ENCODE results near the gene CDCA5.

Gene CDCA5, protein sequence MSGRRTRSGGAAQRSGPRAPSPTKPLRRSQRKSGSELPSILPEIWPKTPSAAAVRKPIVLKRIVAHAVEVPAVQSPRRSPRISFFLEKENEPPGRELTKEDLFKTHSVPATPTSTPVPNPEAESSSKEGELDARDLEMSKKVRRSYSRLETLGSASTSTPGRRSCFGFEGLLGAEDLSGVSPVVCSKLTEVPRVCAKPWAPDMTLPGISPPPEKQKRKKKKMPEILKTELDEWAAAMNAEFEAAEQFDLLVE

DNA sequence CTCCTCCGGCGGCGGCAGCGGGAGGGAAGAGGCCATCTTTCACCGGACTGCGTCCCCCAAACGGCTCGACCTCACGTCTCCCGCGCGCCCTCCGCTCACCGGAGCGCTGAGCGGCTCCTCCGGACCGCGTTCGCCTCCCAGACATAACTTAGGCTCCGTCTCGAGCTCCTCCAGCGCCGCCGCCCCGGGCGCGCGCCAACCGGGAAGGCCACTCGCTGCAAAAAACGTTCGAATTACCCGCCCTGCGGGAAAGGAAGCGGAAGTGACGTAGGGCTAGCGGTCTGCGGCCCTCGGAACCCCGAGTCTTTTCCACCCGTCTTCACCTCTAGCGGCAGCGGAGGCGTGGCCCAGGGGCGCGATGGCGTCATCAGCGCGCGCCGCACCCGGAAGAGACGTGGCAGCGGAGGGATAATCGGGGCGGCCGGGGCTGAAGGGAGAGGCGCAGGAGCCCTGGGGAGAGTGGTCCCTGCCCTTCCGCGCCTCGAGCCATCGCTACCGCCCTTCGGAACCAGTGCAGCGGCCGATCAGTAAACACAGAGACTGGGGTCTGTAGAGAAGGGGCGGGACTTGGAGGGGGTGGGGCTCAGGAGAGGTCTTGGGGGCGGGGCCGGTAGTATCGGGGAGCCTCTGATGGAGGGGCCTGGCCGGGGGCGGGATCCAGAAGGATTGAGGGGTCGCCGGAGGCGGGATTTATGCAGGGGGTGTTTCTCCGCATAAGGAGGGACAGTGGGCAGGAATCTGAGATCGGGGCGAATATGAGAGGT, at the start of gene CDCA5, which contains the start of gene ZFPL1:
CDCA5 (minus strand) TSS at position 207 of the 764 bp plus-strand sequence; CDS start at position 145, 62 bp downstream.
ZFPL1 (plus strand) TSS at position 389 of the 764 bp plus-strand sequence. CDS start 477 bp downstream, outside the sequence.
- peak; percentile 97 for DNase-seq (ENCODE audit: low read depth)
- H3K4me3 ChIP-seq (replicated peaks; ENCODE audit: low read depth, low read length): peak within 1 kb of the TSS; percentile 92

DNA sequence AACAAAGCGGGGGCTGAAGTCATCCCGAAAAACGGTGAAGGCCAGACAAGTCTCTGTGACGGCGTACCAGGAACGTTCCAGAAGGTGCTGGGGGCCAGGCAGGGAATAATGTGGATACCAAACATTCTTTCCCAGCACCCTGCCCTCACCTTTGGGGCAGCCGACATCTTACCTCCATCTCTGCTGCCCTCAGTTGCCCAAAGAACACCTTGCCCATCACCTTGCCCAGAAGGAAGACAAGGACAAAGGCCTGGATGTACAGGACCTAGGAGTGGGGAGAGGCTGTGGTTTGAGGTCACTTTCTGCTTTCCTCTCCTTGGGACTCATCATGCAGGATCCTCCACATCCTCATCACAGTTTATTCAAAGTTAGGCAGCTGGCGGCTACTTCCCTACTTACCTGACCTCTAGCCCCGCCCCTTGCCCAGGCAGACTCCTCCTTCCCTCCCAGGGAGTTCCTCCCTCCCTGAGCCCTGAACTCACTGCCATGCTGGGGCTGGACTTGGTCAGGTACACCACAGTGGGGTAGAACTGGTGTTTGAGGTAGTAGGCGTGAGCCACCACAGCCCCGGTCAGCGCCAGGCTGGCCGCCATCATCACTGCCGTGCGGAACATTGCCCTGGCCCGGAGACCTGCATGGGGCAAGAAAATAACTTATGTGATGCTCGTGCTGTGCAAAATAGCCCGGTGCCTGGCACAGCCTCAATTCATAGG, 49.3 kb upstream of the CDCA5 start:
- TF ChIP-seq, protein P1, sequence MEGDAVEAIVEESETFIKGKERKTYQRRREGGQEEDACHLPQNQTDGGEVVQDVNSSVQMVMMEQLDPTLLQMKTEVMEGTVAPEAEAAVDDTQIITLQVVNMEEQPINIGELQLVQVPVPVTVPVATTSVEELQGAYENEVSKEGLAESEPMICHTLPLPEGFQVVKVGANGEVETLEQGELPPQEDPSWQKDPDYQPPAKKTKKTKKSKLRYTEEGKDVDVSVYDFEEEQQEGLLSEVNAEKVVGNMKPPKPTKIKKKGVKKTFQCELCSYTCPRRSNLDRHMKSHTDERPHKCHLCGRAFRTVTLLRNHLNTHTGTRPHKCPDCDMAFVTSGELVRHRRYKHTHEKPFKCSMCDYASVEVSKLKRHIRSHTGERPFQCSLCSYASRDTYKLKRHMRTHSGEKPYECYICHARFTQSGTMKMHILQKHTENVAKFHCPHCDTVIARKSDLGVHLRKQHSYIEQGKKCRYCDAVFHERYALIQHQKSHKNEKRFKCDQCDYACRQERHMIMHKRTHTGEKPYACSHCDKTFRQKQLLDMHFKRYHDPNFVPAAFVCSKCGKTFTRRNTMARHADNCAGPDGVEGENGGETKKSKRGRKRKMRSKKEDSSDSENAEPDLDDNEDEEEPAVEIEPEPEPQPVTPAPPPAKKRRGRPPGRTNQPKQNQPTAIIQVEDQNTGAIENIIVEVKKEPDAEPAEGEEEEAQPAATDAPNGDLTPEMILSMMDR (IDR thresholded peaks at IDR 0.05; ENCODE audit: low read length, missing control alignments): no peak
- no peak for DNase-seq (ENCODE audit: low read depth)
- H3K4me3 ChIP-seq (replicated peaks; ENCODE audit: low read depth, low read length): peak overlapping the region; percentile 94

More for the DNA sequence above, at the start of gene CDCA5, which contains the start of gene ZFPL1:
- TF ChIP-seq, protein P1 (IDR thresholded peaks at IDR 0.05; ENCODE audit: low read length, missing control alignments): no peak

DNA sequence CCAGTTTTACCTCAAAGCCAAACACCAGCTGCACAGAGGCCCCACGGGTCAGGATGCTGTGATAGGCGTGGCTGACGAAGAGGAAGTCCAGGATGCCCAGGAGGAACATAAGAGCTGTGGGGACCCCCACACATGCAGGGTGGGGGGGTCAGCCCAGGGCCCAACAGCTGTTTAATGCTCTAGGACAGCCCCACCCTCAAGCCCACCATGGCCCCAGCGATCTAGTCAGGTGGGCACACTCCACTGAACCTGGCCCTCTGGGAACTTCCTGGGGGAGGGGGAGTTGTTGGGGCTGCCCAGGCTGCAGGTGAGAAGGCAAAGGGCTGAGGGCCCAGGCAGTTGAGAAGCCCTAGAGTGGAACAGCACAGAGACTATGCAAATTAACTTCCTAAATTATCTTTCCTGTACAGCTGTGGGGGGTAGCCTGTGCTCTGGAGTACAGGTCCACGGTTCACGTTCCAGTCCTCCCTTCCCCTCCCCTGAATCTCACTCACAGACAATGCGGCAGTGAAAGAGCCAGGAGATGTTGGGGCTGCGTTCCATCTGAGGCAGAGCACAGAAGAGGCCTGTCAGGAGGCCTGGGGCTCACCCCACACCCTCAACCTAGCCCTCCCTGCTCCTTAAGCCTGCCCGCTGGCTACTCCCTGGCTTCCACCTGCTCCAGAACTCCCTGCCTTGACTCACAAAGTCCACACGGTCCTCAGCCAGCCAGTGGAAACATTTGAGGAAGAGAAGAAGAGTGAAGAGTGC, 48.6 kb upstream of the CDCA5 start:
- H3K4me3 ChIP-seq (replicated peaks; ENCODE audit: low read depth, low read length): peak overlapping the region; percentile 94
- TF ChIP-seq, protein P1 (IDR thresholded peaks at IDR 0.05; ENCODE audit: low read length, missing control alignments): no peak
- DNase-seq (ENCODE audit: low read depth): no peak

DNA sequence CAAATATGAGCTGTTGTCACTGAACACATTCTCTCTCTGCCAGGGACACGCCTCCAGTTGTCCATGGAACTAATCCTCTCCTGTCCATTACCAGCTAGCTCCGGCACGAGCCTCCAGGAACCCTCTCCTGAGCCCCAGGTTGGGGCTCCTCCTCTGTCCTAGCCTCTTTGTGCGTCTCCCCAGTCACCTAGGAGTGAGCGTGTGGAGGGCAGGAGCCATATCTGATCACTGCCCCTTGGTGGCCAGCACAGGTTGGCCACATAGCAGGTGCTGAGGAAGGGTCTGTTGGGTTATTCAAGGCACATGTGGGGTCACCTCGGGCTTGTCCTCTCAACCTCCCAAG, 48.0 kb upstream of the CDCA5 start:
- H3K4me3 ChIP-seq (replicated peaks; ENCODE audit: low read depth, low read length): no peak overlapping the region
- DNase-seq (ENCODE audit: low read depth): no peak
- TF ChIP-seq, protein P1 (IDR thresholded peaks at IDR 0.05; ENCODE audit: low read length, missing control alignments): no peak

DNA sequence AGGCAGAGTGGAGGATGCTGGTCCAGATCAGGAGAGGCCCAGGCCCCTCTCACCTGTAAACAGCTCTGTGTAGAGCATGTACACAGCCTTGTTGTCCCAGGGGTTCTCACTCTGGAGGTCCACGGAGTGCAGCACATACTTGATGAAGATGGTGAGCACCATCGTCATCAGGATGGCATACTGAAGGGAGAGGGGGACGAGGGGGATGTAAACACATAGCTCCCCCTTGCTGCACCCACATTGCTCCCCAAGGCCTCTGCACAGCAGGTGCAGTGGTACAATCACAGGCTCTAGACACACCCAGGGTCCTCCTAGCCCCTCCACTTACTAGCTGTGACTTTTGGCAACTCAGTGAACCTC, 47.6 kb upstream of the CDCA5 start:
- TF ChIP-seq, protein P1 (IDR thresholded peaks at IDR 0.05; ENCODE audit: low read length, missing control alignments): no peak

DNA sequence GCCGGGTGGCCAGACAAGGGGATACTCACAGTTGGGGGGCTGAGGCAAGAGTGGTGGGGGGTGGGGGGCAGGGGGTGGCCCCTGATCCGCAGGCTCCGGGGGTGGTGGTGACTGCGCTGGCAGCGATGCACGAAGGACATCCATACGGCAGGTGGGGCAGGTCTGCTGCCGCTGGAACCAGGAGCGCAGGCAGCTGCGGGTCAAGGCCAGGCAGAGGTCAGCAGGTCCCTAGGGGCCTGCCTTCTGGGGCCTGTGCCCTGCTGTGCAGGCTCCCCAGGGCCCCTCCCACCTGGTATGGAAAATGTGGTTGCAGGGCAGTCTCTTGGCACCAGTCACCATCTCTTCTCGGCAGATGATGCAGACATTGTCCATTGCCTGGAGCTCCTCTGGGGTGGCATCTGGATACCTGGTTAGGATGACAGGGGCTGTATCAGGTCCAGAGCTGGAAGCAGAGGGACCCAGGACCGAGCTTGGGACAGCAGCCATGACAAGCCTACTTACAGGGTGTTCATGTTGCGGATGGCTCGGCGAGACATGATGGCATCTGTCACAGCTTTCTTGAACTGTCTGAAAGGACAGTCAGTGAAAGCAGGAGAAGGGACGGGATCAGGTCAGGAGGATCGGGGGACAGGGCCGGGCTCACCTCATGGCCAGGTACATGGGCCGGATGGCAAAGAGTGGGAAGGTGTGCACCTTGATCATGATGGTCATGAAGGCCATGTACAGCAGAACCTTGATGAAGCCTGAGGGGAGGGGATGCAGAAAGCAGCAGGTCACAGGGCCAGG, 47.0 kb upstream of the CDCA5 start:
- H3K4me3 ChIP-seq (replicated peaks; ENCODE audit: low read depth, low read length): no peak overlapping the region
- no peak for DNase-seq (ENCODE audit: low read depth)
- TF ChIP-seq, protein P1 (IDR thresholded peaks at IDR 0.05; ENCODE audit: low read length, missing control alignments): no peak

More for the DNA sequence above, 47.6 kb upstream of the CDCA5 start:
- DNase-seq (ENCODE audit: low read depth): no peak
- no peak overlapping the region for H3K4me3 ChIP-seq (replicated peaks; ENCODE audit: low read depth, low read length)

All from fibroblast of pulmonary artery (primary cell).